HG03354 (cell line): ENCODE measurements around the gene MYO9B.
"Not testable (repeated sequence)": the region's sequence is repeated elsewhere in the genome, so short reads cannot be mapped to it uniquely, and the experiment has no call there.

Source experiments
- ATAC-seq: cut with Tn5 transposase; IDR thresholded peaks from one replicate; pipeline ENCODE4 v1.9.1; 2021; ENCODE audit warnings: mild to moderate bottlenecking; ENCODE audit not compliant: unreplicated experiment, poor library complexity, severe bottlenecking

The MYO9B gene

DNA sequence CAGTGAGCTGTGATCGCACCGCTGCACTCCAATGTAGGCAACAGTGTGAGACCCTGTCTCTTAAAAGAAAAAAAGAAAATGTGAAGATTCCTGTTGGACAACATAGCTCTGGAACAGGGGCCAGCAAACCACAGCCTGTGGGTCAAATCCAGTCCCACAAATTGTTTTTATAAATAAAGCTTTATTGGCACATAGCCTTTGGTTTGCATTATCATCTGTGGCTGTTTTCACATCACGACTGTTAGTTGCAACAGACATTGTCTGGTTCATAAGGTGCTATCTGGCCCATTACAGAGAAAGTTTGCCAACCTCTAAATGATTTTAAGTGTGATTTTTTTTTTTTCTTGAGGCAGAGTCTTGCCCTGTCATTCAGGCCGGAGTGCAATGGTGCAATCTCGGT, 90.1 kb downstream of the MYO9B start:
- ATAC-seq = no peak

DNA sequence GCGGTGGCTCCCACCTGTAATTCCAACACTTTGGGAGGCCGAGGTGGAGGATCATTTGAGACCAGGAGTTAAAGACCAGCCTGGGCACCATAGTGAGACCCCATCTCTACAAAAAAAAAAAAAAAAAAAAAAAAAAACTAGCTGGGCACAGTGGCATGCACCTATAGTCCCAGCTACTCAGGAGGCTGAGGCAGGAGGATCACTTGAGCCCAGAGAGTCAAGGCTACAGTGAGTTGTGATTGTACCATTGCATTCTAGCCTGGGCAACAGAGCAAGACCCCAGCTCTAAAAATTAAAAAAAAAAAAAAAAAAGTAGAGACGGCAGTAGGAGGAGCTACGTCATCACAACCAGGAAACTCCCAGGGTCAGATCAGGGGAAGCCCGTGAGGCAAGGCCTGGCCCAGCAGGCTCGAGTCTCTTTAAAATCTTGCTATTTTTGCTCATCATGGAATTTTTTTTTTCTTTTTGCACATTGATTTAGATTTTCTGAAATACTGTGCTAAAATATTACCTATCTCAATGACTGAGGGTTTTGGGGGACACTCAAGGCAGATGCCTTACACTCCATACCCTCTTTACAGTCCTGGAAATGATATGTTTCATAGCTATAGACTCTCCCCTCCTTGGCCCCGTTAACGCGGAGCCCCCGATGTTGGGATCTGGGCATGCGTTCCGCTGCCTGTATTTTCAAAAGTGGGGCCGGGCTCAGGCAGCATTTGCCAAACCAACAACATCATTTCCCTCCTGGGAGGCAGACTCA, 95.1 kb downstream of the MYO9B start:
- no peak for ATAC-seq

DNA sequence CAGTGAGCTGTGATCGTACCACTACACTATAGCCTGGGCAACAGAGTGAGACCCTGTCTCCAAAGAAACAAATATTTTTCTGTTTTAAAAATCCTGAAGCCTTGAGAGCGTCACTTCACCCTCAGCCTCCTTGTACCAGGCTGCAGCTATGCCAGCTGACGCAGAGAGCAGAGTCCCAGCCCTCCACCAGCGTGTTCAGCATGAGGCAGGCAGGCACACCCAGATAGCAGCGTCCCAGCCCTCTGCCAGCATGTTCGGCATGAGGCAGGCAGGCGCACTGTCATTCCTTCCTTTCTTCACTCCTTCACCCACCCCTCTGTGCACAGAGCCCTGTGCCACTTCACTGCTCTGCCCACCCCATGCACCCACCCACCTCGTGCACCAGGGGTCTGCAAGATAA, 96.3 kb downstream of the MYO9B start:
- ATAC-seq = no peak

DNA sequence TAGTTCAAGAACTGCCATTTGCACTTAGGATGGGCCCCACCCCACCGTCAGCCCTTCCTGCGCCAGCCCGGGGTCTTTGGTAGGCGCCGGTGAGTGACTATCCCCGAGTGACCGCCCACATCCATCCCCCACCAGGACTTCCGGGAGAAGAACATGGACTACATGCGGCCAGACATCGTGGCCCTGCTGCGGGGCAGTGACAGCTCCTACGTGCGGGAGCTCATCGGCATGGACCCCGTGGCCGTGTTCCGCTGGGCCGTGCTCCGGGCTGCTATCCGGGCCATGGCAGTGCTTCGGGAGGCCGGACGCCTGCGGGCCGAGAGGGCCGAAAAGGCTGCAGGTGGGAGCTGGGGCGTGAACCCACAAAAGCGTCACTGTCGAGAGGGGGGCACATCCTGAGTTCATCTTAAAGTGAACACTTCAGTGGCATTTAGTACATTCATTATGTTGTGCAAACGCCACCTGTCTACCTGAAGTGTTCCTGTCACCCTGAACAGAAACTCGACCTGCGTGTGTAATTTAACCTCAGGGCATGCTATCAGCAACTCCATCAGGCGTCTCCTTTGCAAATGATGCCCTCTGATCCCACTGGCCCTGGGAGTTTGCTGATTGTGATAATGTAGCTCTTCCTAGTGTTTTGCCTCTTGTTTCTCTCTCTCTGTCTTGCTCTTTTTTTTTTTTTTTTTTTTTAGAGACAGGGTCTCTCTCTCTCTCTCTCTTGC, 97.2 kb downstream of the MYO9B start:
- ATAC-seq = no peak

DNA sequence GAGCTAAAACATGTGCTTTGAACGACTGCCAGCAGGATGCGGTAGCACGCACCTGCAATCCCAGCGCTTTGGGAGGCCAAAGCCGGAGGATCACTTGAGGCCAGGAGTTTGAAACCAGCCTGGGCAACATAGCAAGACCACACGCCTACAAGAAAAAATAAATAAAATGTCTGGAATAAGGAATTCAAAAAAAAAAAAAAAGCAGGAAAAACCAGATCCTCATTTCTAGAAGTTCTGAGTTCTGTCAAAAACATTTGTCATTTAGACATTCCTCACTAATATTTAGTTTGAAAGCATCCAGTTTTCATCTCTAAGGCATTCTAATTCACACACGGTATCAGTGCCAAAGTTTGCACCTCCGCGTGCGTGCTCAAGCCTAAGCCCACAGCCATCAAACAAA, 102.7 kb downstream of the MYO9B start:
- ATAC-seq = no peak

DNA sequence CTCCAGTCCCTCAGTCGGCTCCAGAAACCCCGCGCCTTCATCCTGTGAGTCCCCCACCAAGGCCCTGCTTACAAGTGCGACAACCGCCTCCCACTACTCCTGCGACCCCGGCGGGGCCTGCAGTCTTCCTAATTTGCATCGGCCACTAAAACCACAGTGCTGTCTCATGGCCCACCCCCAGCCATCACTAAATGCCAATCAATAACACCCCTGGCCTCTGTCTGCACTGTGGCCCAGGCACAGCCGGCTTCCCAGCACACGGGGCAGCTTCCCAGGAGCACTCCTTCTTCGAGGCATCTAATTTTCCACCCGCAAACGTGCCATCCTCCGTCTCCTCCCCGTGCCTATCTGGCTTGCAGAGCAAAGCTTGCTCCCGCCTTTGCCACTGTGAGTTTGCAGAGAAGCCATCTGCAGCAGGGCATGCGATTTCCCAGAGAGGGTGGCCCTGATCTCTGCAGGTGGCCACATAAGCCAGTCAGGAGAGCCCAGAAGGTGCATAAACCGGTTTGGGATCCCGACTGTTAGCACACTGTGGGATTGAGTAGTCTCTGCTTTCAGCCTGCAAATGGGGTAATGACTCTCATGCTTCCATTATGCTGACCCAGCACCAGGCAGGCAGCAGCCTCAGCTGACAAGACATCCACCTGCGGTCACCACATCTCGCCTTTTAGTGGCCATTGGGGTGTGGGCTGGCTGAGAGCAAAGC, 105.6 kb downstream of the MYO9B start:
- no peak for ATAC-seq

DNA sequence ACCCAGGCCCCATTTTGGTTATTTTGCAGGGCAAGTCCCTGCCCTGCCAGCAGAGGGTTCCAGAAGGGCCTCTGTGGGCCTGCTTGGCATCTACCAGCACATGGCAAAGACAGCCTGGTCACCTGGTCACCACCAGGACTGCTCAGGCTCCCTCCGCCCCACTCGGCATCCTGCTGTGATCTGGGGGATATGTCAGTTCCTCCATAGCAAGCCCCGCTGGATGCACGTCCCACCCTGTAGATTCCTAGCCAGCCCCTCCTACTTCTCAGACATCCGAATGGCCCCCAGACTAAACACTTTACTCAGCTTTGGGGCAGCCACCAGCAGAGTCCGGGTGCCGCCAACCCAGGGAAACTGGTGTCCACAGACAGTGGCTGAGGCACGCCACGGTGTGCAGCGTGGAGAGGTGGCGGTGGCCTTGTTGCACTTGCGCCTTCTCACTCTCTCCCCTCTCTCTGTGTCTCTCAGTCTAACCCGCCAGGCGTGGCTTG, 107.7 kb downstream of the MYO9B start:
- ATAC-seq = no peak

DNA sequence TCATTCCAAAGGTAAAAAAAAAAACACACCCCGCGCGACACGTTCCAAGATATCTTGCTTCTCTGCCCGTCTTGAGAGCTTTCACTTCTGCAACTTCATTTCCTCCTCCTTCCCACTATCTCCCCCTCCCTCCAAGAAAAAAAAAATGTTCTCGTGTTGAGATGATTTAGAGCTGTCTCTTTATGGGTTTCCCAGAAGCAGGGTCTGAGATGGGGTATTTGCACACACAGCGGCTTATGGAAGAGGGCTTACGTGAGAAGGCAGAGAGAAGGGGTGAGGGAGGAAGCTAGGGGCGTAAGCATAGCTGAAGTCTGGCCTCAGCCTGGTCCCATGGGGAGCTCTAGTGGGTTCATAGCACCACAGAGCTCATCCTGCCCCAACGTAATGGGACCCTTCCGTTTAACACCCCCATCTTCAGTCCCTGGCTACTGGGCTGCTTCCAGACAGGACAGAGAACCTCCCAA, 108.3 kb downstream of the MYO9B start:
- no peak for ATAC-seq

DNA sequence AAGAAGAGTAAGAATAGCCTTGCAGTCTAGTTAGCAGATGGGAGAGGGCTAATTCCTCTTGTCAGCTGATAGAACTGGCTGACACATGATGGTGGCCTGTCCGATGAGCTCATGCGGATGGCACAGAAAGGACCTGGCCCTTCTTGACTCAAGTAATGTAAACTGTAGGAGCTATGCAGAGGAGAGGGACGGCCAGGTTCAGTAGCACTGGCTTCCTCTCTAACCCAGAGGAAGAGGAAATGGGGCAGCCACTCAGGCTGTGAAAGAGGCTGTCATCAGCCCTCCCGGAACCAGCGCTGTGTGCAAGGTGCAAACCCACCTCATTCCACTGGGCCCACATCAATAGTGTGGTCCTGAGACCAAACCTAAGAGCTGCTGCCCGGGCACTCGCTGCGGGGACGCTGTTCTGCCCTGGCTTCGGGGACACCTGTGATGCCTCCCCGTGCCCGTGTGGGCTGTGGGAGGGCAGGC, 108.8 kb downstream of the MYO9B start:
- ATAC-seq = no peak

DNA sequence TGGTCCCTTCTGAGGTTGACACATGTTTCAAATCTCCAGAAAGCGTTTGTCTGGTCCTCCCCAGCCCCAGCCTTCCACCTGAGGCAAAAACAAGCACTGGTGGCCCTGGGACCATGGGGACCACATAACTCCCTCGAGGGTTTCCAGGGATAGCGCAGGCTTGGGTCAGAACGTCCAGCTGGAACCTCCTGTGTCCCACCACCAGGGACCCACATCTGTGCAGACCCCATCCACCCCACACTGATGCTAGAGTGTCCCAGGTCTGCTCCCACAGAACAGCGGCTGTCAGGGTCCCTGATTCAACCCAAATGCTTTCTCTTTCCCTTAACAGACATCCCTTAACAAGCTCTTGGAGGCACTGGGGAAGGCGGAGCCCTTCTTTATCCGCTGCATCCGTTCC, 110.0 kb downstream of the MYO9B start:
- no peak for ATAC-seq

DNA sequence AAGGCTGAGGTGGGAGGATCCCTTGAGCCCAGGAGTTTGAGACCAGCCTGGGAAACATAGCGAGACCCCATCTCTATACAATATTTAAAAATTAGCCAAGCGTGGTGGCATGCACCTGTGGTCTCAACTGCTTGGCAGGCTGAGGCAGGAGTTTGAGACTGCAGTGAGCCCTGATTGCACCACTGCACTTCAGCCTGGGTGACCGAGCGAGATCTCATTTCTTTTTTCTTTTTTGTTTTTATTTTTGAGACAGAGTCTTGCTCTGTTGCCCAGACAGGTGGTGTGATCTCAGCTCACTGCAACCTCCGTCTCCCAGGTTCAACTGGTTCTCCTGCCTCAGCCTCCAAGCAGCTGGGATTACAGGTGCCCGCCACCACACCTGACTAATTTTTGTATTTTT, 116.2 kb downstream of the MYO9B start:
- not testable (repeated sequence) for ATAC-seq

DNA sequence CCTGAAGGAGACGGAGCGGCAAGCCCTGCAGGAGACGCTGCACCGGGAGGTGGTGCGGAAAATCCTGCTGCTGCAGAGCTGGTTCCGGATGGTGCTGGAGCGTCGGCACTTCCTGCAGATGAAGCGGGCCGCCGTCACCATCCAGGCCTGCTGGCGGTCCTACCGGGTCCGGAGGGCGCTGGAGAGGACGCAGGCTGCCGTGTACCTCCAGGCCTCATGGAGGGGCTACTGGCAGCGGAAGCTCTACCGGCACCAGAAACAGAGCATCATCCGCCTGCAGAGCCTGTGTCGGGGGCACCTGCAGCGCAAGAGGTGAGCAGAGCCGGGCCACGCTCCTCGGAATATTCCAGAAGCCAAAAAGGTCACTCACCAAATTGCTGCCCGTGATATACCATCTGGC, 117.2 kb downstream of the MYO9B start:
- ATAC-seq = no peak

DNA sequence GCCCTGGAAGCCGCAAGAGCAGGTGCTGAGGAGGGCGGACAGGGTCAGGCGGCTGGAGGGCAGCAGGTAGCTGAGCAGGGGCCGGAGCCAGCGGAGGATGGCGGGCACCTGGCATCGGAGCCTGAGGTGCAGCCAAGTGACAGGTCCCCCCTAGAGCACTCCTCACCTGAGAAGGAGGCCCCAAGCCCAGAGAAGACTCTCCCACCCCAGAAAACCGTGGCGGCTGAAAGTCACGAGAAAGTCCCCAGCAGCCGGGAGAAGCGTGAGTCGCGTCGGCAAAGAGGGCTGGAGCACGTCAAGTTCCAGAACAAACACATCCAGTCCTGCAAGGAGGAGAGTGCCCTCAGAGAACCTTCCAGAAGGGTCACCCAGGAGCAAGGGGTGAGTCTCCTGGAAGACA, 119.0 kb downstream of the MYO9B start:
- ATAC-seq = no peak

DNA sequence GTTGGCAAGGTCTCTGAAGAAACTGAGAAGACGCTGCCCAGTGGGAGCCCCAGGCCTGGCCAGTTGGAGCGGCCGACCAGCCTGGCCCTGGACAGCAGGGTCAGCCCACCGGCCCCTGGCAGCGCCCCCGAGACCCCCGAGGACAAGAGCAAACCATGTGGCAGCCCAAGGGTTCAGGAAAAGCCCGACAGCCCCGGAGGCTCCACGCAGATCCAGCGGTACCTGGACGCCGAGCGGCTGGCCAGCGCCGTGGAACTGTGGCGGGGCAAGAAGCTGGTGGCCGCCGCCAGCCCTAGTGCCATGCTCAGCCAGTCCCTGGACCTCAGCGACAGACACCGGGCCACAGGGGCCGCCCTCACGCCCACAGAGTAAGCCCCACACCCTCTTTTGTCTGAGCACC, 119.5 kb downstream of the MYO9B start:
- no peak for ATAC-seq

DNA sequence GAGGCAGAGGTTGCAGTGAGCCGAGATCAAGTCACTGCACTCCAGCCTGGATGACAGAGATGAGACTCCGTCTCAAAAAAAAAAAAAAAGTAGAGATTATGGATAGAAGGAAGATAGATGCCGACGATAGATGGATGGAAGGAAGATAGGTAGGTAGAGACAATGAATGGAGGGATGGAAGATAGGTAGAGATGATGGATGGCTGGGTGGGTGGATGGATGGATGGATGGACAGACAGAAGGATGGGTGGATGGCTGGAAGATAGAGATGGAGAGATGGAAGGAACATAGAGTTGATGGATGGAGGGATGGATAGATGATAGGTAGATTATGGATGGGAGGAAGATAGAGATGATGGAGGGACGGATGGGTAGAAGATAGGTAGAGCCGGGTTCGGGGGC, 121.0 kb downstream of the MYO9B start:
- no peak for ATAC-seq

DNA sequence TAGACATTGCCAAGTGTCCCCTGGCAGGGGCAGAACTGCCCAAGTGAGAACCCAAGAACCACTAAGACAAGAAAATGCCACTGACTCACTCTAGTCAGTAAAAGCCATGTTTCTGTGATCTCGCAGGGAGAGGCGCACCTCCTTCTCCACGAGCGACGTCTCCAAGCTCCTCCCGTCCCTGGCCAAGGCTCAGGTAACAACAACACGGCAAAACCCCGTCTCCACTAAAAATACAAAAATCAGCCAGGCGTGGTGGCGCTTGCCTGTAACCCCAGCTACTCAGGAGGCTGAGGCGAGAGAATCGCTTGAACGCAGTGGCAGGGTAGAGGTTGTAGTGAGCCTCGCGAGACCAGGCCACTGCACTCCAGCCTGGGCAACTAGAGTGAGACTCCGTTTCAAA, 122.1 kb downstream of the MYO9B start:
- no peak for ATAC-seq

DNA sequence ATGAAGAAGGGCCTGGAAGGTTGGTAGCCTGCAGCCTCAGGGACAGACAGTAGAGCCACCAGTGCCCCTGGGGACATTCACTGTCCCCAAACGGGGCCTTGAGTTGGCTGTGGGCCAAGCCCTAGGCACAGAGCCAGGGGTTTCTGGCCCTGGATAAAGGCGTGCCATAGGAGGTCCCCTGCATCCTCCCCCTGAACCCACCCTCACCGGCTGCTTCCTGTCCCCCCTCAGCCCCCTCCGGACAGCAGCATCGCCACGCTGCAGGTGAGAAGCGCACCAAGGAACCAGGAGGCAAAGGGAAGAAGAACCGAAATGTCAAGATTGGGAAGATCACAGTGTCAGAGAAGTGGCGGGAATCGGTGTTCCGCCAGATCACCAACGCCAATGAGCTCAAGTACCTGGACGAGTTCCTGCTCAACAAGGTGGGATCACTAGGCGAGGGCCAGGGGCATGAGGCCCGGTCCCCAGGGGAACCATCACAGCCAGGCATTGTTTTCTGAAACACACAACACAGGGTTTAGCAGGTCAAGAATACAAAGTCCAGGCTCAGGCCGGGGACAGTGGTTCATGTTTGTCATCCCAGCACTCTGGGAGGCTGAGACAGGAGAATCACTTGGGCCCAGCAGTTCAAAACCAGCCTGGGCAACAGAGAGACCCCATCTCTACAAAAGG, 125.0 kb downstream of the MYO9B start:
- no peak for ATAC-seq

DNA sequence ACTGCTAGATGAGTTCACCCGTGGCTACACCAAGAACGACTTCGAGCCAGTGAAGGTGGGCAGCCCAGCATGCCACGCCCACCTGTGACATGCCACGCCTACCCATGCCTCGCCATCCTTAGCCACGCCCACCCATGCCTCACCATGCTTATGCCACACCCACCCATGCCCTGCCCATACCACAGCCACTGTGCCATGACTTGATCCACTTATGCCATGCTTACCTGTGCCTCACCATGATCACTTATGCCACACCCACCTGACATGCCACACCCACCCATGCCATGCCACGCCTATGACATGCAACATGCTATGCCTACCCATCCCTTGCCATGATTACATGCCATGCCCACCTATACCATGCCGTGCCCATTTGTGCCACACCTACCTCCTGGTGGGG, 126.7 kb downstream of the MYO9B start:
- ATAC-seq = no peak

DNA sequence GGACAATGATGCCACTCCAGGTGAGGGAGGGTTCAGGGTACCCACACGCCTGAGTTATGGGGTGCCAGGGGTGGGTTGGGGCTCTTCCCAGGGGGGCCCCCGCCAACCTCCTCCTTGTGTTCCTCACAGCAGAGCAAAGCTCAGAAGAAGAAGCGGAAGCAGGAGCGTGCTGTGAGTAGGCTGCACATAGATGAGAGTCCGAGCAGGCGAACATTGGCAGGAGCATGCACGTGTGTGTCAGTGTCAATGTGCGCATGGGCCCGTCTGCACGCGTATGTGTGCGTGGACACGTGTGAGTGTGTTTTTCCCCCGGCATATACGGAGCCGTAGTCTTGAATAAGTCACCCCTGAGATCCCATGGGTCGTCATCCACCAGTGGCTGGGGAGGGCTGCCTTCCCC, 127.1 kb downstream of the MYO9B start:
- no peak for ATAC-seq
